OCI-LY3 (cell line): ENCODE results near the gene FGD1.

ENCODE experiments used
- EZH2phosphoT487 ChIP-seq: fragments of 200-600 bp; shearing (Covaris generic); IDR thresholded peaks from 2 replicates; pipeline ENCODE4 v1.6.1; 2018; ENCODE audit warnings: antibody characterized with exemption, mixed run types, low read depth
- TF ChIP-seq, protein P1 (sequence below): fragments of 200-600, 300-600 bp; sonication (generic); IDR thresholded peaks from 2 replicates; pipeline ENCODE4 v1.5.1; 2014; ENCODE audit warnings: antibody characterized with exemption, low read length, low read depth

DNA sequence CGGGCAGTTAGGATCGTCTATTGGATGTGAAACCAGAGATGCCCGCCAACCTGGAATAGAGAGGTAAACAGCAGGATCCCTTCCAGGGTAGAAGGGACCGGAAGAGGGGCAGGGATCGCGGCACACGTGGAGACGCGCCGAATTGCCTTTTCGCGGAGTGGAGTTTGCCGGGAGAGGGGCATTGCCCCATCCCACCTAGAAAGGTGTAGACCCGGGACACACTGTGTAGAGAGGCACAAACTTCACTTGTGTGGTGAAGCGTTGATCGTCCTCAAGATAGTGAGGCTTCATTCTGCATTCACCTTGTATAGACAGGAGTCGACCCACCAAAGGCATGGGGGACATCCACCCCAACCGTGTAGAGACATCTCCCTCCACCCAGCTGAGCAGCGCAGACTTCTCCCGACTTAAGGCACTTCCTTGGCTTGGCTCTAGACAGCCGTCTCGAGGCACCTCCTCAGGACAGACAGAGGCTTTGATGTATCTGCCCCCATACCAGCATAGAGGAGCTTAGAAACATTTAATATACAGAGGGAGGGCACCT is 34.4 kb upstream of the FGD1 start:
- TF ChIP-seq, protein P1, sequence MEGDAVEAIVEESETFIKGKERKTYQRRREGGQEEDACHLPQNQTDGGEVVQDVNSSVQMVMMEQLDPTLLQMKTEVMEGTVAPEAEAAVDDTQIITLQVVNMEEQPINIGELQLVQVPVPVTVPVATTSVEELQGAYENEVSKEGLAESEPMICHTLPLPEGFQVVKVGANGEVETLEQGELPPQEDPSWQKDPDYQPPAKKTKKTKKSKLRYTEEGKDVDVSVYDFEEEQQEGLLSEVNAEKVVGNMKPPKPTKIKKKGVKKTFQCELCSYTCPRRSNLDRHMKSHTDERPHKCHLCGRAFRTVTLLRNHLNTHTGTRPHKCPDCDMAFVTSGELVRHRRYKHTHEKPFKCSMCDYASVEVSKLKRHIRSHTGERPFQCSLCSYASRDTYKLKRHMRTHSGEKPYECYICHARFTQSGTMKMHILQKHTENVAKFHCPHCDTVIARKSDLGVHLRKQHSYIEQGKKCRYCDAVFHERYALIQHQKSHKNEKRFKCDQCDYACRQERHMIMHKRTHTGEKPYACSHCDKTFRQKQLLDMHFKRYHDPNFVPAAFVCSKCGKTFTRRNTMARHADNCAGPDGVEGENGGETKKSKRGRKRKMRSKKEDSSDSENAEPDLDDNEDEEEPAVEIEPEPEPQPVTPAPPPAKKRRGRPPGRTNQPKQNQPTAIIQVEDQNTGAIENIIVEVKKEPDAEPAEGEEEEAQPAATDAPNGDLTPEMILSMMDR, result no peak
- no peak for TF ChIP-seq EZH2phosphoT487
